Mesenteric fat pad (tissue), 1 donor: Measurements from ENCODE around the gene COA5. TPM values are rescaled to one million over a fixed set of nuclear protein-coding genes. Genes with fewer than 3 reads are reported as not detected.

ENCODE experiments used
- DNase-seq: peaks from one replicate; pipeline ENCODE4 v3.0.0-alpha.2; 2020; ENCODE audit warnings: low spot score
- long read RNA-seq: library from polyadenylated mRNA; unstranded; transcript quantifications from one replicate; pipeline ENCODE4 v2.0.0, GENCODE V29; 2020
- total RNA-seq: library from RNA; stranded (reverse); fragmentation: NEBNext Ultra II Directional; extraction: Animal tissue kit (Norgen Biotek cat#: 25700); gene quantifications from one replicate; pipeline ENCODE4 v1.2.1, GENCODE V29; 2021
- donor health status: DM: yes; HTN: yes; CAD: no.

Gene COA5
- total RNA-seq, result 18.0 TPM
- long read RNA-seq, transcript COA5-201 (3 exons, 1,754 nt), result major isoform, 45 of 57 reads
- long read RNA-seq, partial matches to known transcripts, result 0 of 57 reads
- long read RNA-seq, other reads (novel, unspliced or antisense), result 9 of 57 reads

DNA sequence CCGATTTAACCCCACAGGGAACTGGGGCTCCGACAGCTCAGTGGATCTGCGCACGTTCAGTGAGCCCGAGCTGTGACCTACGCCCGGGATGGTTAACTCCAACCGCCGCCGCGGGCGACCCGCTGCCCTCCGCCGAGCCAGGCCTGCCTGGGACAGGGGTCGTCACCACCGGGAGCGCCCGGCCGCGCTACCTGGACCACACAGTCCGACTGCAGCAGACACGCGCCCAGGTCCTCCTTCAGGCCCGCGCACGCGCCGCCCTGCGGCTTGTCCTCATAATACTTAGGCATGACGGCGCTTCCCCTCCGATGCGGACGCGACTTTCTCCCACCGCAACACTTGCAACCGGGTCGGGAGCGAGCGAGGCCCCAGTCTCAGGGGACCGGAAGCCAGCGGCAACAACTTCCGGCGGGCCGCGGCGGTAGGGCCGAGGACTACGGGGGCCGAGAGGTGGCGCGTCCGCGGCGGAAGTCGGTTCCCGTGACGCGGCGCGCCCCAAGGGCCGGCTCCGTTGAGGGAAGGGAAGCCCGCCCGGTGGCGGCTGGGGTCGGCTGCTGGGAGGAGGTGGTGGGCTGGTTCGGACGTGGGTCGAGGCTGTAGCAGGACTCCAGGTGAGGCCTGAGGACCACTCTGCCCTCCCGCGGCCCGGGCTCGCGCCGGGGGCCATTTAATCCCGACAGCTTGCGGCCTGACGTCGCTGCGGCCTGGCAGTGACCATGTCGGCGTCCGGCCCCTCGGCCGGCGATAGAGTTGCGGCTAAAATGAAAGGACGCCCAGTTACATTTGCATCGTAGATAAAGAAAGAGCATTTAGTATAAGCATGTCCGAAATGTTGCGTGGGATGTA lies at the start of gene COA5, which contains the start of gene UNC50:
Gene COA5, minus strand, starts transcription at position 397 of the 846 bp plus-strand sequence. Its CDS starts 107 bp downstream, at position 290.
Gene UNC50, plus strand, starts transcription at position 474 of the 846 bp plus-strand sequence. CDS start 1,171 bp downstream, outside the sequence.
- peak; percentile 98 for DNase-seq

GRCh38 chr2:98656800-98657199 lies 48.5 kb upstream of the COA5 start:
- no peak for DNase-seq

GRCh38 chr2:98654699-98655495 lies 46.6 kb upstream of the COA5 start:
- DNase-seq, result no peak

- no peak for DNase-seq
Observed at GRCh38 chr2:98650998-98651397, 42.7 kb upstream of the COA5 start.

DNA sequence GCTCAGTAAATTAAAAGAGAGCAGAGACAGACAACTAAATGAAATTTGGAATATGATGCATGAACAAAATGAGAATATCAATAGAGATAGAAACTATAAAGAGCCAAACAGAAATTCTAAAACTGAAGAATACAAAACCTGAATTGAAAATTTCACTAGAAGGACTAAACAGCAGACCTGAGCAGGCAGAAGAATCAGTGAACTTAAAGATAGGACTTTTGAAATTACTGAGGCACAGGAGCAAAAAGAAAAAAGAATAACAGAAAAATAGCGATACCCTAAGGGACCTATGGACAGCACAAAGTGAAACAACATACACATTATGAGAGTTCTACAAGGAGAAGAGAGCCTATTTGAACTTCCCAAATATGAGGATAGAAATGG lies 41.7 kb upstream of the COA5 start:
- no peak for DNase-seq

DNA sequence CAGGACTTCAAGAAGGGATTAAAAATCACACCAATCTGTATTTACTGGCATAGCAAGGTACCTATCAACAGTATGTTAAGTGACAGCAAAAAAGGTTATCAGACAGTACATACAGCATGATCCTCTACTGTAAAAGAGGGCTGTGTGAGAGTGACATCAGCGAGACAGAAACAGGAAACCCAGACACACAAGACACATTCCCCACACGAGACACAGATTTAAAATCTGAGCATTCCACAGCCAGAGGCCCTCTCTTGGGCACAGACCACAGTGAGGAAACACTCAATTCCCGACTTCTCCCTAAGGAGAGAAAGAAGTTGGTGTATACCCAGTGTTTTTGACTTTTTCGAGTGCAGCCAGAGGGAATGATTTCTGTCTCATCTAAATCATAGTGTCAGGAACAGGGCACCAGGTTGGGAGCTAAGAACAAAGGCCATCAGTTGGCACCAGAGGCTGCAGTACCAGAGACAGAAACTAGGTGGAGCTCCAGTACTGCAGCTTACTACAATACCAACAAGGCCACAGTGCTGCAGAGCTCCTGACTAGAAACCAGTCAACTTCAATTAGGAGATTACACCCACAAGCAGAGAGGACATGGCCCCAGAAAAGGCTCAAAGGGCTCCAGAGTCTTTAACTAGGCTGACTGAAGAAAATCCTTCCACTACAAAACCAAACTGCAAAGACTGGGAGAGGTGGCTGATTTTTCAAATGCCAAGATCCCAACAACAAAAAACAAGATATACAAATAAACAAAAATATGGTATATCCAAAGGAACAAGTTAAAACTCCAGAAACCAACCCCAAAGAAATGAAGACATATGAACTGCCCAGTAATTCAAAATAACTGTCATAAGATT lies 41.1 kb upstream of the COA5 start:
- DNase-seq, result no peak

GRCh38 chr2:98648451-98648850 lies 40.1 kb upstream of the COA5 start:
- DNase-seq, result no peak

GRCh38 chr2:98647636-98648035 lies 39.3 kb upstream of the COA5 start:
- DNase-seq, result no peak

DNA sequence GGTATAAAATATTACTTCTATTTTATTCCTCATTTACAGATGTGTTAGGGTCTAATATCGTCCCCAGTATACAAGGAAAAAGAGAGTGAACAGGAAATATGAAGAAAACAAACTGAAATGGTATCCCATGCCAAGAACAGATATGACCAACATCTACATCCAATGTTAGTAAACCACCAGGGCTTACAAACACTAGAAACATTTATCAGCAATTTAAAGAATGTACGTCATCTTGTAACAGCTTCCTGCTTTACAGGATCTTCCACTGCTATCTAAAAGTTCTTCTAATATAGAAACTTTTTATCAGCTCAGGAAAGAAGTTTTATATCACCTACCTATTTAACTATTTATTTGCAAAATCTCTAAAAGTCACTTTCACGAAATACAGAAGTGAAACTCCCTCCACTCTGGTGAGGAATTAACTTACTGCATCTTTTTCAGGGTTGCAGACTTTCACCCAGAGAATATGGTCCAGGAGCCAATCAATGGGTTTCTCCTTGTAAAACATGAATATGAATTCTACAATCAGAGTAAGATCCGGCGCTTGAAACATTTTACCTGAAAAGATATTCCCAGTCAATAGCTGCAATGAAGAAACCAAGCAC lies 35.3 kb upstream of the COA5 start:
- no peak for DNase-seq

- no peak for DNase-seq
Observed at GRCh38 chr2:98637401-98638147, 29.3 kb upstream of the COA5 start.

GRCh38 chr2:98634406-98635092 lies 26.2 kb upstream of the COA5 start:
- DNase-seq, result no peak

DNA sequence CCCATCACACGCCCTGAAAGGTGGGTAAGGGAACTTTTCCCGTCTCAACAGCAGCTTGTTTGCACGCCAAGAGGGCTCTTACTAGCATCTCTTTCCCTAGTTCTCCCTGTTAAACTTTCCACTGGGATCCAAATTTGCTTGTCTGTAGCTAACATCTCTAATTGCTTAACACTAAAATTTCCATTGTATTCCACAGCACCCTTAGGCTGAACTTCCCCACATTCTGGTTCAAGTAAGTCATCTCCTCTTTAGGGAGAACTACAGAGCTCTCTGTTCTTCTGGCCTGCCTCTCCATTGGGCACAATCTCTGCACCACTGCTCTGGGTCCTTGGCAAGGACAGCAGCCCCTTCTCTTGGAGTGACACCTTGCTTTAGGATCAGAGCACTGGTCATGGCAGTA lies 24.0 kb upstream of the COA5 start:
- no peak for DNase-seq

DNA sequence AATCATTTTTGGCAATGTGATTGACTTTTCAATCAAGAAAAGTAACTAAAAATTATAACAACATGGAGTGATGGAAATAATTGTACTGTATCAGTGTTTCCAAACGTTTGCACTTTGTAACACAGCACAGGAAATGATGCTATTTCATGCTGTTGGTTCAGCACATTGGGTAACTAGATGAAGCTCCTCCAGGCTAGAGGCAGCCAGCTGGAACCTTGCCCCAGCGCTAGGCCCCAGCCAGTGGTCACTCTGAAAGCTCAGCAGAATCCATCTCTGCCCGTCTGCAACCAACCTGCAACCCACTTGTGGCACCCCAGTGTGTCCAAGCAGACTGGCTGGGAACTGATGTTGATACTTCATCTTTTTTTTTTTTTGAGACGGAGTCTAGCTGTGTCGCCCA lies 15.3 kb upstream of the COA5 start:
- no peak for DNase-seq

DNA sequence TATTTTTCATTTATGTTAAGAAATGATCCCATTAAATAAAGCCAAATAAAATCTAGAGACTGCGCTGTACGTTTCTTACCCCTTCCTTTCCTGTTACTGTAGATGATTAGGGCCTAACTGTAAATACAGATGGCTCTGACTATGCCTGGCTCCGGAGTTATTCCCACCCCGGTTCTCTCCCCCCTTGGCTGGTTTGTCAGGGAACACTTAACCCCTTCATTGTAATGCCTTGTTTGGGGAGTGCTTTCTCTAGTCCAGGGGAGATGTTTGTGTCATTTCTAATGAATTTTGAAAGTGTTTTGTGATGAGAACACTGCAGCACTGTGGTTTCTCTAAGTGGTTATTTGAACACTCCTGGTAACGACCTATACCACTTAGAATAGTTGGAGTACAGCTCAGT lies 8.8 kb upstream of the COA5 start:
- no peak for DNase-seq

- DNase-seq, result no peak
Observed at GRCh38 chr2:98615481-98615880, 7.2 kb upstream of the COA5 start.

GRCh38 chr2:98614024-98614739 lies 5.9 kb upstream of the COA5 start:
- DNase-seq, result no peak

DNA sequence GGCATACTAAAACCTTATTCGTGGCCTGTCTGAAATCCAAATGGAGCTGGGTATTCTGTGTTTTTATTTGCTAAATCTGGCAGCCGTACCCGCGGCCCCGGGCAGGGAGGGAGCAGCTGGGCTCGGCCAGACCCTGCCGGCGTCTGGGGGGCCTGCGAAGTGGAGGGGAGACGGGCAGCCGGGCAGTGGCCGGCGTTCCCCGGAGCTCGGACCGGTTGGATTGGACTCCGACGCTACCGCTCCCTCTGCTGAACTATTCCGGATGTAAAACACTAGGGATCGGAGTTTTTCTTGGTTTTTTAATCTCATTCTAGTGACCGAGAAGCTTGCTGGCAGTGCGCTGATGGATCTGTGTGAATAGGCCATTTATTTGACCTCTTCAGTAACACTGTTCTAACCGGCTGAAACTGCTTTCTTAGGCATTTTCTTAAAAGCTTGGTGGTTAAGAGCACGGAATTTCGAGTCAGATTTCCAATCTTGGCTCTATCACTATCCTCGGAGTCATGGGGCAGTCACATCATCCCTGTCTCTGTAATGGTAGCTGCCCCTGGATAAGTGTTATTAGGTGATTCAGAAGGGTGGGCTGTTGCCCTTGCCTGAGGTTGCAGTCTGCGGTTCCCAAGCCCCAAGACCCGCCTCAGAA lies 771 bp upstream of the COA5 start:
- no peak for DNase-seq

- no peak for DNase-seq
Observed at GRCh38 chr2:98607741-98608115, 584 bp downstream of the COA5 start.
